GM06990 (cell line): ENCODE results near the gene SEC23IP.

Experiments used
- DNase-seq: peaks from one replicate; pipeline ENCODE4 v3.0.0-alpha.2; 2011; ENCODE audit not compliant: insufficient read length; ENCODE audit errors: extremely low read depth
- H3K27me3 ChIP-seq: replicated peaks from 2 replicates; pipeline ENCODE4 v1.6.0; 2011; ENCODE audit warnings: low read length; ENCODE audit not compliant: control insufficient read depth, insufficient read depth
- H3K36me3 ChIP-seq: 2 replicates; pipeline ENCODE4 v1.5.1; 2011; ENCODE audit warnings: low read length; ENCODE audit not compliant: control insufficient read depth, insufficient read depth
- H3K4me3 ChIP-seq: replicated peaks from 2 replicates; pipeline ENCODE4 v1.5.1; 2011; ENCODE audit warnings: low read depth, mild to moderate bottlenecking, control low read depth, low read length
- CTCF ChIP-seq: IDR thresholded peaks from 2 replicates; pipeline ENCODE4 v1.5.1; 2011; ENCODE audit warnings: low read length, control low read depth, mild to moderate bottlenecking, inconsistent platforms; ENCODE audit not compliant: insufficient read depth, poor library complexity, severe bottlenecking

SEC23IP gene

GRCh38 chr10:119969609-119970008 lies 77.1 kb downstream of the SEC23IP start:
- H3K36me3 ChIP-seq = no peaks in the 10 kb centered on the region
- no peak for DNase-seq
- H3K27me3 ChIP-seq = no peaks in the 10 kb centered on the region
- TF ChIP-seq CTCF = no peak
- H3K4me3 ChIP-seq = no peak overlapping the region

DNA sequence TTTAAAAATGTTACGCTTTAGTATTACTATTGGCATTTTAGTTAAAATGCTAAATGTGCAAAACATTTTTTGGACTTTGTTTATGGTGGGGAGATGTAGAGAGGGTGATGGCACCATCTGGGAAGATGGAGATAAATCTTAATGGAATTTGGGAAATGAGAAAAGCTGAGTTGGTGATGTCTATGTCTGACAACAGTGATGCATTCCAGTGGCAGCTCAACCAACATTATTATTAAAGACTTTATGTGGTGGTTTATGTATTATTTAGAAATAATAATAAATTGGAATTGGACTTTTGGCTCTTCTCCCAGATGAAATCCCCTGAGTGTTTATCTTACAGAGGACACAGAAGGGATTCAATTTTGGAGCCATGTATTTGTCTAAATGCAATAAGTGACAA lies 77.6 kb downstream of the SEC23IP start:
- no peak for DNase-seq
- Histone ChIP-seq H3K4me3 (no peak overlapping the region), H3K27me3 (no peaks in the 10 kb centered on the region), H3K36me3 (no peaks in the 10 kb centered on the region)
- no peak for TF ChIP-seq CTCF

DNA sequence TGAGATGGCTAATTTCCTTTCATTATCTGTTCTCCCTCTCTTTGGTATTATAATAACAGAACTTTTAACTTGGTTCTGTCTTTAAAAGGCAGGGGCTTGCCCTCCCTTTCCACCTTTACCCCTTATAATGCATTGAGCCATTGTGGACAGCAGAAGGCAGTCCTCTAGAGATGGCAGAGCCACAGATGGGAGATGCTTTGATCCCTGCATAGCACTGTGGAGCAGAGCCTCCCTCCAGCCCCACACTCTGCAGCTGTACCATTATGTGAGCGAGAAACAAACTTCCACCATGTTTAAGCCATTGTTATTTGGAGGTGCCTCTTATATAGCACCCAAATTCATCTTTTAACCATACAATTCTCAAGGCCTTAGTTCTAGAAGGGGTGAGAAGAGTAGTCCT lies 78.4 kb downstream of the SEC23IP start:
- H3K36me3 ChIP-seq = no peaks in the 10 kb centered on the region
- H3K27me3 ChIP-seq = no peaks in the 10 kb centered on the region
- TF ChIP-seq CTCF = no peak

GRCh38 chr10:119973281-119973680 lies 80.8 kb downstream of the SEC23IP start:
- no peak for TF ChIP-seq CTCF

More for the DNA sequence above, 78.4 kb downstream of the SEC23IP start:
- no peak for DNase-seq
- no peak overlapping the region for H3K4me3 ChIP-seq

DNA sequence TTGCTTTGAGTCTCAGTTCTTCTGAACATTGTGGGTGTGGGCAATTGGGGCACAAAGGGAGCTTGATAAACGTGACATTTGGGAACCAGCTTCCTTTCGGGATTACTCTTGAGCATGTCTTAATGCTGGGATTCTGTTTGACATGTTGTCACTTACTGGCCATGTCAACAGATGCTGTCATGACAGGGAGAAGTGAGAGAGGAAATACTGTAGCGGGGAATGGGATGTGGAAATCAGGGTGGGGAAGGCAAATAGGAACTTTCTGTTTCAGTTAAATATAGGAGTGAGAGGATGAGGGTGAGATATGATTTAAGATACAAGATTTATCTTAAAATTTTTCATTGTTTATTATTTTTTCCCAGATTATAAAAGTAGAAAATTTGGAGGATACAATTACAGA lies 83.9 kb downstream of the SEC23IP start:
- Histone ChIP-seq H3K27me3 (peaks cover 2% of the 10 kb centered on the region; the same call in 1 of the 2 replicates), H3K36me3 (no peaks in the 10 kb centered on the region), H3K4me3 (no peak overlapping the region)
- no peak for DNase-seq
- TF ChIP-seq CTCF = no peak

More at GRCh38 chr10:119973281-119973680, 80.8 kb downstream of the SEC23IP start:
- Histone ChIP-seq H3K27me3 (peaks cover 2% of the 10 kb centered on the region; the same call in 1 of the 2 replicates), H3K36me3 (no peaks in the 10 kb centered on the region), H3K4me3 (no peak overlapping the region)
- no peak for DNase-seq

GRCh38 chr10:119980956-119981750 lies 88.6 kb downstream of the SEC23IP start:
- no peak for DNase-seq
- Histone ChIP-seq H3K27me3 (peaks cover 2% of the 10 kb centered on the region; the same call in 1 of the 2 replicates), H3K36me3 (no peaks in the 10 kb centered on the region), H3K4me3 (no peak overlapping the region)
- TF ChIP-seq CTCF = no peak
